H1 (cell line): ENCODE results near the gene ADRA2A. TPM values are rescaled to one million over a fixed set of nuclear protein-coding genes. Genes with fewer than 3 reads are reported as not detected.

Experiments
- CTCF ChIA-PET: fragments of 300-600 bp; sonication (Branson Sonifier 250); formaldehyde crosslinking; loops from one replicate; lab custom pipeline; 2021; ENCODE audit not compliant: partially characterized antibody; lab: Charles Lee
- POLR2A ChIA-PET: fragments of 300-600 bp; sonication (Branson Sonifier 250); formaldehyde crosslinking; loops from one replicate; lab custom pipeline; 2021; ENCODE audit warnings: inconsistent platforms; ENCODE audit not compliant: partially characterized antibody; lab: Charles Lee
- DNase-seq, 2 experiments: peaks; one replicate each; pipeline versions ENCODE4 v3.0.0 to v3.0.0-alpha.2; 2010 to 2022; ENCODE audit warnings: low spot score in 2 of 2, low read depth in 1 of 2, mixed read lengths in 1 of 2
- FAIRE-seq: peaks from 2 replicates; lab custom pipeline; 2011; peaks lifted over from hg19 to GRCh38; lab: Jason Lieb, UNC
- H2AFZ ChIP-seq: 2 replicates; pipeline ENCODE4 v1.8.1; 2012; ENCODE audit warnings: low read length, inconsistent platforms
- H2AK5ac ChIP-seq: 2 replicates; pipeline ENCODE4 v1.6.1; 2013; ENCODE audit warnings: low read depth, low read length
- H2BK120ac ChIP-seq: replicated peaks from 2 replicates; pipeline ENCODE3; 2013; ENCODE audit warnings: low read depth, low read length, inconsistent platforms
- H2BK12ac ChIP-seq: 2 replicates; pipeline ENCODE4 v1.6.1; 2013; ENCODE audit warnings: low read depth, low read length
- H2BK15ac ChIP-seq: 2 replicates; pipeline ENCODE4 v1.6.1; 2013; ENCODE audit warnings: low read length
- H2BK20ac ChIP-seq: 2 replicates; pipeline ENCODE4 v1.6.1; 2013; ENCODE audit warnings: low read length
- H2BK5ac ChIP-seq: 2 replicates; pipeline ENCODE4 v1.6.1; 2013; ENCODE audit warnings: low read depth, low read length
- H3K14ac ChIP-seq: 2 replicates; pipeline ENCODE4 v1.6.1; 2013; ENCODE audit warnings: inconsistent platforms; ENCODE audit not compliant: insufficient read length
- H3K18ac ChIP-seq: 2 replicates; pipeline ENCODE4 v1.6.1; 2013; ENCODE audit warnings: low read length; ENCODE audit errors: extremely low read depth
- H3K23ac ChIP-seq: 2 replicates; pipeline ENCODE4 v1.6.1; 2013; ENCODE audit warnings: inconsistent platforms; ENCODE audit not compliant: insufficient read length
- H3K23me2 ChIP-seq: 2 replicates; pipeline ENCODE4 v1.6.1; 2013; ENCODE audit warnings: low read depth, low read length
- H3K27ac ChIP-seq: 2 replicates; pipeline ENCODE4 v1.6.1; 2011; ENCODE audit warnings: low read depth, low read length, inconsistent platforms
- H3K27me3 ChIP-seq, 4 experiments: replicated peaks in 1 of 4; 1 replicate in 1 of 4; 2 replicates in 3 of 4; pipeline versions ENCODE4 v1.6.1 to v1.8.1; 2011 to 2013; ENCODE audit warnings: low read length in 3 of 4, mild to moderate bottlenecking in 3 of 4, inconsistent platforms in 2 of 4, mixed read lengths in 2 of 4, moderate library complexity in 1 of 4; ENCODE audit not compliant: control insufficient read depth in 3 of 4, insufficient read depth in 3 of 4; ENCODE audit errors: extremely low read depth in 1 of 4
- H3K36me3 ChIP-seq, 4 experiments: 2 replicates each; pipeline versions ENCODE4 v1.6.1 to v1.8.1; 2011 to 2013; ENCODE audit warnings: mild to moderate bottlenecking in 4 of 4, low read length in 3 of 4, moderate library complexity in 2 of 4, control low read depth in 1 of 4, inconsistent platforms in 1 of 4; ENCODE audit not compliant: insufficient read depth in 4 of 4, control insufficient read depth in 2 of 4
- H3K4ac ChIP-seq: replicated peaks from 2 replicates; pipeline ENCODE3; 2013; ENCODE audit warnings: low read length, low read depth, mixed read lengths, inconsistent platforms; ENCODE audit not compliant: insufficient read length
- H3K4me1 ChIP-seq, 4 experiments: replicated peaks in 1 of 4; 1 replicate in 1 of 4; 2 replicates in 3 of 4; pipeline versions ENCODE4 v1.6.1 to v1.8.1; 2011 to 2013; ENCODE audit warnings: low read length in 3 of 4, inconsistent platforms in 2 of 4, mixed read lengths in 1 of 4; ENCODE audit not compliant: insufficient read depth in 4 of 4, control insufficient read depth in 3 of 4
- H3K4me2 ChIP-seq, 2 experiments: 2 replicates each; pipeline versions ENCODE4 v1.6.1 to v1.8.1; 2011 to 2013; ENCODE audit warnings: low read depth in 2 of 2, low read length in 2 of 2, control low read depth in 1 of 2, inconsistent platforms in 1 of 2, mild to moderate bottlenecking in 1 of 2; ENCODE audit not compliant: insufficient read depth in 1 of 2
- H3K4me3 ChIP-seq, 4 experiments: fragments of 200-600, 300-600 bp in 1 of 4; sonication (generic), shearing (Covaris generic), sonication (Bioruptor Twin) in 1 of 4; 2 replicates each; pipeline versions ENCODE4 v1.5.1 to v1.8.1; 2011 to 2016; ENCODE audit warnings: low read length in 4 of 4, low read depth in 3 of 4, control low read depth in 2 of 4, inconsistent platforms in 2 of 4, mild to moderate bottlenecking in 2 of 4, mixed read lengths in 1 of 4, moderate library complexity in 1 of 4; ENCODE audit not compliant: insufficient read depth in 2 of 4; ENCODE audit errors: extremely low read depth in 1 of 4
- H3K56ac ChIP-seq: replicated peaks from 2 replicates; pipeline ENCODE3; 2013; ENCODE audit warnings: low read depth, mild to moderate bottlenecking, mixed read lengths, low read length, inconsistent platforms; ENCODE audit not compliant: insufficient read length
- H3K79me1 ChIP-seq: 2 replicates; pipeline ENCODE4 v1.6.1; 2013; ENCODE audit warnings: low read depth, low read length, control low read depth
- H3K79me2 ChIP-seq, 2 experiments: 2 replicates each; pipeline versions ENCODE4 v1.6.1 to v1.8.1; 2012 to 2013; ENCODE audit warnings: low read length in 2 of 2, mild to moderate bottlenecking in 2 of 2, inconsistent platforms in 1 of 2; ENCODE audit not compliant: insufficient read depth in 2 of 2, control insufficient read depth in 1 of 2
- H3K9ac ChIP-seq, 4 experiments: replicated peaks in 1 of 4; 1 replicate in 1 of 4; 2 replicates in 3 of 4; pipeline versions ENCODE4 v1.6.1 to v1.8.1; 2011 to 2013; ENCODE audit warnings: low read depth in 3 of 4, low read length in 3 of 4, control low read depth in 2 of 4, mild to moderate bottlenecking in 2 of 4, moderate library complexity in 2 of 4, inconsistent platforms in 1 of 4; ENCODE audit errors: extremely low read depth in 1 of 4
- H3K9me3 ChIP-seq, 2 experiments: 2 replicates each; pipeline versions ENCODE4 v1.6.1 to v1.8.1; 2012 to 2013; ENCODE audit warnings: mild to moderate bottlenecking in 2 of 2, moderate library complexity in 2 of 2, control low read depth in 1 of 2, inconsistent platforms in 1 of 2, low read depth in 1 of 2, low read length in 1 of 2, mixed read lengths in 1 of 2; ENCODE audit not compliant: insufficient read depth in 2 of 2
- H4K20me1 ChIP-seq, 2 experiments: replicated peaks in 1 of 2; 2 replicates each; pipeline versions ENCODE3 to v1.8.1; 2011 to 2013; ENCODE audit warnings: inconsistent platforms in 2 of 2, low read length in 2 of 2, mild to moderate bottlenecking in 1 of 2; ENCODE audit not compliant: insufficient read depth in 2 of 2, control insufficient read depth in 1 of 2
- H4K5ac ChIP-seq: 2 replicates; pipeline ENCODE4 v1.6.1; 2013; ENCODE audit warnings: low read length, low read depth, mixed read lengths, inconsistent platforms; ENCODE audit not compliant: insufficient read length
- H4K8ac ChIP-seq: 2 replicates; pipeline ENCODE4 v1.8.0; 2013; ENCODE audit warnings: mild to moderate bottlenecking, moderate library complexity, low read length, inconsistent platforms; ENCODE audit not compliant: insufficient read depth; ENCODE audit errors: extremely low read depth
- H4K91ac ChIP-seq: replicated peaks from 2 replicates; pipeline ENCODE3; 2013; ENCODE audit warnings: low read length, mixed read lengths, inconsistent platforms; ENCODE audit not compliant: insufficient read length
- EP300 ChIP-seq, 2 experiments: IDR thresholded peaks; 1 replicate in 1 of 2; 2 replicates in 1 of 2; pipeline ENCODE4 v1.6.1; 2011 to 2012; ENCODE audit warnings: low read depth in 2 of 2, low read length in 2 of 2, mild to moderate bottlenecking in 2 of 2, borderline replicate concordance in 1 of 2, inconsistent platforms in 1 of 2, moderate library complexity in 1 of 2
- GABPA ChIP-seq: IDR thresholded peaks from 2 replicates; pipeline ENCODE4 v1.6.1; 2011; ENCODE audit warnings: mild to moderate bottlenecking, low read length, moderate library complexity, borderline replicate concordance; ENCODE audit not compliant: insufficient read depth
- SUZ12 ChIP-seq: fragments of 200-600 bp; sonication (generic); IDR thresholded peaks from 2 replicates; pipeline ENCODE4 v1.6.1; 2012; ENCODE audit warnings: mild to moderate bottlenecking, inconsistent platforms, low read length, moderate library complexity, mixed read lengths
- USF2 ChIP-seq: IDR thresholded peaks from 2 replicates; pipeline ENCODE4 v1.6.1; 2011; ENCODE audit warnings: low read length, improper control_type of control experiment
- WGBS, 2 experiments: shearing (Covaris generic) in 1 of 2; methylation state at CpG; one replicate each; pipeline versions ENCODE4 v1.1.6 to v1.1.7; 2013 to 2015; ENCODE audit warnings: low lambda C conversion rate in 2 of 2, mixed read lengths in 2 of 2, inconsistent platforms in 1 of 2, low coverage in 1 of 2, missing lambda C conversion rate in 1 of 2; ENCODE audit not compliant: insufficient replicate concordance in 2 of 2, insufficient coverage in 1 of 2, insufficient read length in 1 of 2; ENCODE audit errors: extremely low coverage in 1 of 2, missing lambda C conversion rate in 1 of 2; 5-methylcytosine and 5-hydroxymethylcytosine counted together
- polyA plus RNA-seq, 7 experiments: library from polyadenylated mRNA; depleted of rRNA in 3 of 7; stranded (reverse) in 5 of 7; unstranded in 2 of 7; fragments of >200 nt in 5 of 7; fragments of 200-250 nt in 2 of 7; gene quantifications; 1 replicate in 5 of 7; 2 replicates in 1 of 7; 4 replicates in 1 of 7; pipeline versions ENCODE4 v1.2.1 to v1.2.3, GENCODE V29; 2011 to 2013; ENCODE audit warnings: missing spikeins in 2 of 7, mixed read lengths in 2 of 7
- total RNA-seq: library from RNA; stranded (reverse); fragmentation: NEBNext Ultra II Directional; extraction: Animal tissue kit (Norgen Biotek cat#: 25700); gene quantifications from 2 replicates; pipeline ENCODE4 v1.2.1, GENCODE V29; 2021

ADRA2A gene
- total and polyA plus RNA-seq, 2 of the 8 experiments (the other 6 are each of a cell fraction or from before 2014, with no cell fraction given) = 5.9 to 6.2 TPM

GRCh38 chr10:111063471-111063870, 13.4 kb upstream of the ADRA2A start:
- DNase-seq = no peak
- no peak overlapping the region for H3K56ac ChIP-seq
- H4K91ac ChIP-seq = no peak overlapping the region
- no peaks in the 10 kb centered on the region for H3K79me1 ChIP-seq
- no peak overlapping the region for H2BK120ac ChIP-seq
- no peak overlapping the region for H3K9ac ChIP-seq
- H3K27ac ChIP-seq = no peak overlapping the region
- H2AFZ ChIP-seq = no peak overlapping the region
- H4K8ac ChIP-seq = no peak overlapping the region
- H3K79me2 ChIP-seq = no peaks in the 10 kb centered on the region
- 0 out of 2 replicates have a peak, but pooled peaks cover 1% of the 10 kb centered on the region for H3K23me2 ChIP-seq
- no peak overlapping the region for H4K5ac ChIP-seq
- H2BK20ac ChIP-seq = no peak overlapping the region
- H3K4me1 ChIP-seq = no peaks in the 10 kb centered on the region
- H3K18ac ChIP-seq = no peak overlapping the region
- H3K27me3 ChIP-seq = no peaks in the 10 kb centered on the region
- no peak overlapping the region for H3K14ac ChIP-seq
- H3K4ac ChIP-seq = no peak overlapping the region
- H2BK15ac ChIP-seq = no peak overlapping the region
- WGBS, 2 experiments = 89% methylated on average over 2 of the region's 2 CpGs; no CpG with 5 or more reads in 1 of the 2 experiments
- H2AK5ac ChIP-seq = no peak overlapping the region
- no peaks in the 10 kb centered on the region for H3K36me3 ChIP-seq
- CTCF ChIA-PET = interaction anchor here (1.6 kb wide), 1 partner anchor 12 kb away, joined by 6 read pairs; no protein-coding TSS in a partner anchor
- H3K9me3 ChIP-seq = peaks cover 0 to 2% of the 10 kb centered on the region in 2 experiments; a peak in 1 of 4 replicates
- H2BK5ac ChIP-seq = no peak overlapping the region
- H2BK12ac ChIP-seq = no peak overlapping the region
- no peaks in the 10 kb centered on the region for H4K20me1 ChIP-seq
- POLR2A ChIA-PET = no interaction called here
- no peak for FAIRE-seq
- no peak overlapping the region for H3K4me3 ChIP-seq
- H3K4me2 ChIP-seq = no peak overlapping the region
- no peak overlapping the region for H3K23ac ChIP-seq
- TF ChIP-seq USF2 = no peak
- TF ChIP-seq SUZ12 = no peak
- TF ChIP-seq EP300 (IDR thresholded peaks at IDR 0.05; ENCODE audit: borderline replicate concordance in 1 of 2, low read depth in 2 of 2, low read length in 2 of 2) = no peak
- no peak for TF ChIP-seq GABPA
